Measurements from ENCODE around the gene FDXR. TPM values are rescaled to one million over a fixed set of nuclear protein-coding genes. Genes with fewer than 3 reads are reported as not detected.

Gene FDXR
- total and polyA plus RNA-seq, 9 of the 15 experiments (the other 6 are each of a cell fraction or from before 2014, with no cell fraction given) = 0.89 to 70.7 (median 30.9) TPM

DNA sequence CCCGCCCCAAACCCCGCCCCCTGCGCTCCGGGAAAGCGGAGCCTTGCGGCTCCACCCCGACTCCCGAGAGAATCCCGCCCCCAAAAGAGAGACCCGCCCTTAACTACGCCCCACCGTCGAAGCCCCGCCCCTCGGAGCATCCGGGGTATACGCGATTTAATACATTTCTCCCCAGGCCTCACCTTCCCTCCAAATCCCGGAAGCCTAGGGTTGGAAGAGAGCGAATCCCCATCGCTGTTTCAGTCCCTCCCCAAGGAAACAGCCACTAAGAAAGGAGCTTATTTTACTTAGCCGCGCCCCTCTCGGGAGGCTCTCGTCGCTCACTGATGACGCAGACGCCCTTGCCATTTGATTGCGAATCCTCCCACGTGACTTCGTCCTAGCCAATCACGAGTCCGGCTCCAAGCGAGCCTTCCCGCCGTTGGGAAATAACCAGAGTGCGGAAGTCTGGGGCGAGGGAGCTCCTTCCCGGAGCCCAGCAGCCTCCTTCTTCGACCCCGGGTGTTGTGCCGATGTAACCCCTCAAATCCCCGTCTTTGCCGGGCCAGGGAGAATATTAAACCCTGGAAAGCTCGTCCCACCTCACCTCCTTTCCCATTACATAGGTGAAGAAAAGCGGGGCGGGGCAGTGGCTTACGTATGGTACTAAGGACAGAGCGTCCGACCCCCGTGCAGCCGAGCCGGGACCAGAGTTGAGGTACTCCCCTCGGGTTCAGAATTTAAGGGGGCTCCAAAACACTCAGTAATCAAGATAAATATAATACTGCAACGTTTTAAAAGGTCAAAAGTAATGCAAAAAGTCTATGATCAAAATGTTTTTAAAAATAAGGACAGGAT is 461 bp upstream of the FDXR start (continued):
- TF ChIP-seq ZFP30 (CRISPR knock-in tag; IDR thresholded peaks at IDR 0.05; ENCODE audit: borderline replicate concordance) = no peak
- TF ChIP-seq E4F1 (CRISPR knock-in tag; IDR thresholded peaks at IDR 0.05; ENCODE audit: borderline replicate concordance) = no peak
- TF ChIP-seq ZNF224 (CRISPR knock-in tag; IDR thresholded peaks at IDR 0.05) = no peak
- TF ChIP-seq BRD9 (IDR thresholded peaks at IDR 0.05; ENCODE audit: low read depth, partially characterized antibody) = peak; percentile 68
- TF ChIP-seq HNRNPLL (IDR thresholded peaks at IDR 0.05; ENCODE audit: low read depth, low read length, poor library complexity, severe bottlenecking) = peak; percentile 80
- TF ChIP-seq FOS (IDR thresholded peaks at IDR 0.05; ENCODE audit: extremely low read depth, insufficient read length) = peak; percentile 82
- no peak for TF ChIP-seq RBM39 (optimal IDR thresholded peaks at IDR 0.05; ENCODE audit: low read depth, low read length)
- no peak for TF ChIP-seq MAFF (IDR thresholded peaks at IDR 0.05; ENCODE audit: low read length)
- TF ChIP-seq HDAC3 (IDR thresholded peaks at IDR 0.05; ENCODE audit: borderline replicate concordance, partially characterized antibody) = no peak
- no peak for TF ChIP-seq ETS2 (tag; IDR thresholded peaks at IDR 0.05; ENCODE audit: borderline replicate concordance, poor library complexity, severe bottlenecking)
- TF ChIP-seq PHTF2 (CRISPR knock-in tag; IDR thresholded peaks at IDR 0.05) = no peak
- TF ChIP-seq ZNF77 (CRISPR knock-in tag; IDR thresholded peaks at IDR 0.05) = no peak
- TF ChIP-seq FOSL1 (tag; conservative IDR thresholded peaks at IDR 0.05) = no peak; the same call in none of the 2 replicates
- TF ChIP-seq, protein P1, sequence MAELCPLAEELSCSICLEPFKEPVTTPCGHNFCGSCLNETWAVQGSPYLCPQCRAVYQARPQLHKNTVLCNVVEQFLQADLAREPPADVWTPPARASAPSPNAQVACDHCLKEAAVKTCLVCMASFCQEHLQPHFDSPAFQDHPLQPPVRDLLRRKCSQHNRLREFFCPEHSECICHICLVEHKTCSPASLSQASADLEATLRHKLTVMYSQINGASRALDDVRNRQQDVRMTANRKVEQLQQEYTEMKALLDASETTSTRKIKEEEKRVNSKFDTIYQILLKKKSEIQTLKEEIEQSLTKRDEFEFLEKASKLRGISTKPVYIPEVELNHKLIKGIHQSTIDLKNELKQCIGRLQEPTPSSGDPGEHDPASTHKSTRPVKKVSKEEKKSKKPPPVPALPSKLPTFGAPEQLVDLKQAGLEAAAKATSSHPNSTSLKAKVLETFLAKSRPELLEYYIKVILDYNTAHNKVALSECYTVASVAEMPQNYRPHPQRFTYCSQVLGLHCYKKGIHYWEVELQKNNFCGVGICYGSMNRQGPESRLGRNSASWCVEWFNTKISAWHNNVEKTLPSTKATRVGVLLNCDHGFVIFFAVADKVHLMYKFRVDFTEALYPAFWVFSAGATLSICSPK (IDR thresholded peaks at IDR 0.05; ENCODE audit: borderline replicate concordance) = no peak
- TF ChIP-seq ZNF830 (CRISPR knock-in tag; IDR thresholded peaks at IDR 0.05) = no peak
- TF ChIP-seq, protein P2, sequence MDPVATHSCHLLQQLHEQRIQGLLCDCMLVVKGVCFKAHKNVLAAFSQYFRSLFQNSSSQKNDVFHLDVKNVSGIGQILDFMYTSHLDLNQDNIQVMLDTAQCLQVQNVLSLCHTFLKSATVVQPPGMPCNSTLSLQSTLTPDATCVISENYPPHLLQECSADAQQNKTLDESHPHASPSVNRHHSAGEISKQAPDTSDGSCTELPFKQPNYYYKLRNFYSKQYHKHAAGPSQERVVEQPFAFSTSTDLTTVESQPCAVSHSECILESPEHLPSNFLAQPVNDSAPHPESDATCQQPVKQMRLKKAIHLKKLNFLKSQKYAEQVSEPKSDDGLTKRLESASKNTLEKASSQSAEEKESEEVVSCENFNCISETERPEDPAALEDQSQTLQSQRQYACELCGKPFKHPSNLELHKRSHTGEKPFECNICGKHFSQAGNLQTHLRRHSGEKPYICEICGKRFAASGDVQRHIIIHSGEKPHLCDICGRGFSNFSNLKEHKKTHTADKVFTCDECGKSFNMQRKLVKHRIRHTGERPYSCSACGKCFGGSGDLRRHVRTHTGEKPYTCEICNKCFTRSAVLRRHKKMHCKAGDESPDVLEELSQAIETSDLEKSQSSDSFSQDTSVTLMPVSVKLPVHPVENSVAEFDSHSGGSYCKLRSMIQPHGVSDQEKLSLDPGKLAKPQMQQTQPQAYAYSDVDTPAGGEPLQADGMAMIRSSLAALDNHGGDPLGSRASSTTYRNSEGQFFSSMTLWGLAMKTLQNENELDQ (CRISPR knock-in tag; IDR thresholded peaks at IDR 0.05; ENCODE audit: borderline replicate concordance) = no peak
- TF ChIP-seq ZNF311 (CRISPR knock-in tag; IDR thresholded peaks at IDR 0.05) = peak; percentile 58; the same call in 1 of the 2 replicates
- TF ChIP-seq SIN3A (IDR thresholded peaks at IDR 0.05; ENCODE audit: borderline replicate concordance in 2 of 2, control insufficient read depth in 1 of 2, low read depth in 2 of 2, low read length in 2 of 2) = peak in 1 of 2 experiments; percentile 43; a peak in 1 of 4 replicates
